Nephron (organoid): Measurements from ENCODE around the gene CELF2.

Experiments
- H3K27ac Mint-ChIP-seq, 3 experiments: 2 replicates each; pipeline ENCODE4 v1.8.0; 2020; ENCODE audit warnings: mixed read lengths in 3 of 3, mild to moderate bottlenecking in 2 of 3, moderate library complexity in 1 of 3
- H3K27me3 Mint-ChIP-seq: 2 replicates; pipeline ENCODE4 v1.8.0; 2021; ENCODE audit warnings: low read depth, mild to moderate bottlenecking, moderate library complexity, mixed read lengths
- H3K36me3 Mint-ChIP-seq: 2 replicates; pipeline ENCODE4 v1.8.0; 2020; ENCODE audit warnings: low read depth, mixed read lengths
- H3K4me1 Mint-ChIP-seq: 2 replicates; pipeline ENCODE4 v1.8.0; 2020; ENCODE audit warnings: mixed read lengths
- H3K4me3 Mint-ChIP-seq, 3 experiments: 2 replicates each; pipeline ENCODE4 v1.8.0; 2020; ENCODE audit warnings: mild to moderate bottlenecking in 3 of 3, mixed read lengths in 3 of 3, moderate library complexity in 2 of 3
- H3K9me3 Mint-ChIP-seq: 2 replicates; pipeline ENCODE4 v1.8.0; 2020; ENCODE audit warnings: mixed read lengths
- TF ChIP-seq, protein P1 (sequence below), 3 experiments: fragments of 200-600 bp; sonication (generic); IDR thresholded peaks; one replicate each; pipeline ENCODE4 v1.5.0; 2021; ENCODE audit warnings: antibody characterized with exemption in 3 of 3; ENCODE audit not compliant: unreplicated experiment in 3 of 3

Gene CELF2

DNA sequence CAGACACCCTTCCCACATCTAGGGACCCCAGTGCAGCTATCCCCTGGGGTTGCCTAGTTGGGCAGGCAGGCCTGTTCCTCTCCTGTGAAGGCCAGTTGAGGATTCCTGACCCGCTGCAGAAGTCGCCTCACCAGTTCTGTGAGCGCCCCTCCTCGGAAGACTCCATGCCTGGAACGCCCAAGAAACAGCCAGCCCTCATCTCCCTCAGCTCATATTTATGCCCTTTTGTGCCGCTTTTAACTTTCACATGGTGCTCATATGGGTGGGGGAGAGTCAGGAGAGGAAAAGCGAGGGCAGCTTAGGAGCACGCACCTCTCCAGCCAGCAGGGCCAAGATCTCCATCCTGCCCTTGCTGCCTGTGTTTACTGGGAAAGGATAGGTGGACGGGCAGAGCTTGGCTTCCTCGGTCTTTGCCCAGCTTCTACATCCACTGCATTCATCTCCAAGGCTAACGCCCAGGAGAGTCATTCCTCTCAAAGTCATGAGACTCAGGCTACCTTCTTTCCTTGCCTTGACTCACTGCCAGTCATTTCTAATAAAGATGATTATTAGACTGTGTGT is 307.2 kb downstream of the CELF2 start:
- Mint-ChIP-seq H3K4me1 (peaks cover 49% of the 10 kb centered on the region), H3K36me3 (peaks cover 17% of the 10 kb centered on the region), H3K9me3 (no peaks in the 10 kb centered on the region), H3K27me3 (no peaks in the 10 kb centered on the region), H3K27ac (no peak overlapping the region), H3K4me3 (no peak overlapping the region)
- TF ChIP-seq, protein P1, sequence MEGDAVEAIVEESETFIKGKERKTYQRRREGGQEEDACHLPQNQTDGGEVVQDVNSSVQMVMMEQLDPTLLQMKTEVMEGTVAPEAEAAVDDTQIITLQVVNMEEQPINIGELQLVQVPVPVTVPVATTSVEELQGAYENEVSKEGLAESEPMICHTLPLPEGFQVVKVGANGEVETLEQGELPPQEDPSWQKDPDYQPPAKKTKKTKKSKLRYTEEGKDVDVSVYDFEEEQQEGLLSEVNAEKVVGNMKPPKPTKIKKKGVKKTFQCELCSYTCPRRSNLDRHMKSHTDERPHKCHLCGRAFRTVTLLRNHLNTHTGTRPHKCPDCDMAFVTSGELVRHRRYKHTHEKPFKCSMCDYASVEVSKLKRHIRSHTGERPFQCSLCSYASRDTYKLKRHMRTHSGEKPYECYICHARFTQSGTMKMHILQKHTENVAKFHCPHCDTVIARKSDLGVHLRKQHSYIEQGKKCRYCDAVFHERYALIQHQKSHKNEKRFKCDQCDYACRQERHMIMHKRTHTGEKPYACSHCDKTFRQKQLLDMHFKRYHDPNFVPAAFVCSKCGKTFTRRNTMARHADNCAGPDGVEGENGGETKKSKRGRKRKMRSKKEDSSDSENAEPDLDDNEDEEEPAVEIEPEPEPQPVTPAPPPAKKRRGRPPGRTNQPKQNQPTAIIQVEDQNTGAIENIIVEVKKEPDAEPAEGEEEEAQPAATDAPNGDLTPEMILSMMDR (IDR thresholded peaks at IDR 0.05; ENCODE audit: unreplicated experiment in 3 of 3) = no peak

DNA sequence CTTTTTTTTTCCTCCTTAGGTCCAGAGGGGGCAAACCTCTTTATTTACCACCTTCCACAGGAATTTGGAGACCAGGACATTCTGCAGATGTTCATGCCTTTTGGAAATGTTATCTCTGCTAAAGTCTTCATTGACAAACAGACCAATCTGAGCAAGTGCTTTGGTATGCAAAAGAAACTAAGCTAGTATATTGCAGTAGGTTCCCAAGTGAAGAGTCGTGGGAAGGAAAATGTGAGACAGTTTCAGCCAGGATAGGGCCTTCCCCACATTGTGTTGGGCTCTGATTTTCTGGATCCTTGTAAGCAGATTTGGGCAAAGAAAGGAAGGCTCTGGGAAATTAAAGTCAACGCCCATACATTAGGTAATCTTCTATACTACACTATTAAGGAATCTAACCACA is 308.1 kb downstream of the CELF2 start:
- Mint-ChIP-seq H3K9me3 (no peaks in the 10 kb centered on the region), H3K36me3 (peaks cover 20% of the 10 kb centered on the region), H3K27ac (no peak overlapping the region), H3K27me3 (no peaks in the 10 kb centered on the region), H3K4me1 (peaks cover 58% of the 10 kb centered on the region), H3K4me3 (no peak overlapping the region)
- TF ChIP-seq, protein P1 (IDR thresholded peaks at IDR 0.05; ENCODE audit: unreplicated experiment in 3 of 3) = no peak

DNA sequence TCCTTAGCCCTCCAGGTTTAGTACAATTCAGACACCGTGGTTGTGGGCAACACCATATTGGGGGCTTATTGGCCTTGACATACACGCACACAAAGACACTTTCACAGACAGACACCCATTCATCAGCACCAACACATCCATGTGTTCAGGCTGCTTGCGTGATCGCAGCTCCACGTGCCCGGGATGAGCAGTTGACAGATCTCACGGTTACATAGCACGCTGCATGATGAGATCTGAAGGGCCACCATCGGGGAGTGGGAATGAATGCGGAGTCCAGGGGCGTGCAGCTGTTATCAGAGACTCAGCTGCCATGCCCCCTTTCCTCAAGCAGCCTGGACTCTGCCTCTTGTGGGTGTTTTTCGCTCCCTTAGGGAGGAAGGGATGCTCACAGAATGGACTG is 308.6 kb downstream of the CELF2 start:
- Mint-ChIP-seq H3K27ac (peak overlapping the region in 1 of 3 experiments; percentile 16), H3K4me1 (peaks cover 58% of the 10 kb centered on the region), H3K36me3 (peaks cover 20% of the 10 kb centered on the region), H3K9me3 (no peaks in the 10 kb centered on the region), H3K27me3 (no peaks in the 10 kb centered on the region), H3K4me3 (no peak overlapping the region)
- TF ChIP-seq, protein P1 (IDR thresholded peaks at IDR 0.05; ENCODE audit: unreplicated experiment in 3 of 3) = no peak

DNA sequence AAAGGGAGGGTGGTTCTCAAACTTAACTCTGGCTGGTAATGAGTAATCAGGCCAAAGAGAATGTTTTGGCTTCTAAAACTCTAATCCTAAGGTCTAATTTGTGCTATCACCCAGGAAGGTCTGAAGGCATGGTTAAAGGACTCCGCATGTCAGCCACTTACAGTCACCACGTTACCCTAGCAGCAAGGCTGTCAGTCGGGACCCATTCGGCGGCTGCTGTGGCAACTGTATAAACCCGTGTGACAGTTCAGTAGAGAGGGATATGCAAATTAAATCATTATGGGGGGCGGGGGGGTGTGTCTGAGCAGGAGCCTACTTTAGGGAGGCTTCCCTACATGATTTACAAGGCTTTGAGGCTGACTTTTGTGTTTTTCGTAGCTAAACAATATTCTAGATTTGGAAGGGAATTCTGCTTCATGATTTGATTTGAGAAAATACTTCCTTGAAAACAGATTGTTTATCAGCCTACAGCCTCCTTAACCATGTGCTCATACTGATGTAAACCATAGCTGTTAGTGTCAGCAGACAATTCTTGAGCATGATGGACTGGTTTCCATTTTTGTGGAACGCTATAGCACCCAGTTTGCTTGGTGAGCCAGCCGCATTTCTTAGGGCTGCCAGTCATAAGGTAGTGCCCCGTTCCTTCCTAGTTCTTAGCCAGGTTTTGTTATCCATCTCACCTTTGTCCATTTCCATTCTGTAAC is 309.4 kb downstream of the CELF2 start:
- no peaks in the 10 kb centered on the region for H3K27me3 Mint-ChIP-seq
- H3K4me1 Mint-ChIP-seq = peaks cover 60% of the 10 kb centered on the region

DNA sequence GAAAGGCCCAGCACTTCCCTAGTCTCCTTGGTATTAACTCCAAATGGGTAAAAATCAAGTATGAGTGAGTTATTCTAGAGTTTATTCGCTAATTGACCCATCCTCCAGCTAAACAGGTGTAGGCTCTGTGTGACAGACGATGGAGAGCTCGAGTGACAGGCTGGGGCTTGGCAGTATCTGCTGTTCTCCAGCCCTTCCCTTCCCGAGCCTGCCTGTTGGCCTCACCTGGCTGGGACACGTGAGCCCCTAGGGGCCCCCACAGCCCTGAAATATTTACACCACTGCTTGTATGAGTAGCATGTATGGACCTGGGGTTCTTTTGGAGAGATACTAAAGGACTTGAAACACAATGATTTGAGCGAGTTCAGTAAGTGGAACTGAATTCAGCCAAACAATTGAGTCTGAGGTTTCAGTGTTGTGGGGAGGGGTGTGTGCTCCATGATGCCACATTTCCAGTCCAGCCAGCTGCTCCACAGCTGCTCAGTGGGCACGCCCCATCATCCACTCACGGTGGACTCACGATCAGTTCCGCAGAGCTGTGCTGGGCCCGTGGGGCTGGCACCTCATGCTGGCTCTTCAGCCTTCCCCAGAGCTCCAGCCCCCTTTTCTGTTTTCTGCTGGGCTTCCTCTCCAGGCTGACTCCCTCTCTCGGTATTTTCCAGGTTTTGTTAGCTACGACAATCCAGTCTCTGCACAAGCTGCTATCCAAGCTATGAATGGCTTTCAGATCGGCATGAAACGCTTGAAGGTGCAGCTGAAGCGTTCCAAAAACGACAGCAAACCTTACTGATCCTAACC is 310.8 kb downstream of the CELF2 start:
- H3K4me1 Mint-ChIP-seq = peaks cover 66% of the 10 kb centered on the region
- no peaks in the 10 kb centered on the region for H3K27me3 Mint-ChIP-seq
- H3K4me3 Mint-ChIP-seq = peak overlapping the region in 1 of 3 experiments; percentile 10
- TF ChIP-seq, protein P1 (IDR thresholded peaks at IDR 0.05; ENCODE audit: unreplicated experiment in 3 of 3) = no peak
- H3K27ac Mint-ChIP-seq = peak overlapping the region; percentile 7 to 65 (median 16)
- no peaks in the 10 kb centered on the region for H3K9me3 Mint-ChIP-seq
- peaks cover 18% of the 10 kb centered on the region for H3K36me3 Mint-ChIP-seq

More for the DNA sequence above, 309.4 kb downstream of the CELF2 start:
- peaks cover 20% of the 10 kb centered on the region for H3K36me3 Mint-ChIP-seq
- TF ChIP-seq, protein P1 (IDR thresholded peaks at IDR 0.05; ENCODE audit: unreplicated experiment in 3 of 3) = no peak
- H3K4me3 Mint-ChIP-seq = no peak overlapping the region
- H3K9me3 Mint-ChIP-seq = no peaks in the 10 kb centered on the region
- H3K27ac Mint-ChIP-seq = peak overlapping the region in 1 of 3 experiments; percentile 16
